Measurements from ENCODE around the gene ATG7.

DNA sequence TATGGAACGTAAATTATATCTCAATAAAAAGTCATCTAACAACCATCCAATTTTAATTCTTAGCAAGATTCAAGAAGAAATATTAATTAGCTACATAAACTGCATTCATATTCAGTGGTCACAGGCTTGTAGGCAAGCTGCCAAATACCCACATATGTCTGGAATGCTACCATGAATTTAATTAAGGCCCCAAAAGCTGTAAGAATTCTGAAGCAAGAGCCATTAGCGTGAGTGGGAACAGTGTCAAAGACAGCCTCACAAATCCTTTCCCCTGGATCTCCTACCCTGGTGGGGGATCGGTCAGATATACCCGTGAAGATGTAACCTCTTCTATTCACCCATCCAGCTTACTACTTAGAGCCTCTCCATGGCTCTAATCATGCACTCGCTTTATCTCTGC is 40.0 kb downstream of the ATG7 start:
- TF ChIP-seq, protein P1, sequence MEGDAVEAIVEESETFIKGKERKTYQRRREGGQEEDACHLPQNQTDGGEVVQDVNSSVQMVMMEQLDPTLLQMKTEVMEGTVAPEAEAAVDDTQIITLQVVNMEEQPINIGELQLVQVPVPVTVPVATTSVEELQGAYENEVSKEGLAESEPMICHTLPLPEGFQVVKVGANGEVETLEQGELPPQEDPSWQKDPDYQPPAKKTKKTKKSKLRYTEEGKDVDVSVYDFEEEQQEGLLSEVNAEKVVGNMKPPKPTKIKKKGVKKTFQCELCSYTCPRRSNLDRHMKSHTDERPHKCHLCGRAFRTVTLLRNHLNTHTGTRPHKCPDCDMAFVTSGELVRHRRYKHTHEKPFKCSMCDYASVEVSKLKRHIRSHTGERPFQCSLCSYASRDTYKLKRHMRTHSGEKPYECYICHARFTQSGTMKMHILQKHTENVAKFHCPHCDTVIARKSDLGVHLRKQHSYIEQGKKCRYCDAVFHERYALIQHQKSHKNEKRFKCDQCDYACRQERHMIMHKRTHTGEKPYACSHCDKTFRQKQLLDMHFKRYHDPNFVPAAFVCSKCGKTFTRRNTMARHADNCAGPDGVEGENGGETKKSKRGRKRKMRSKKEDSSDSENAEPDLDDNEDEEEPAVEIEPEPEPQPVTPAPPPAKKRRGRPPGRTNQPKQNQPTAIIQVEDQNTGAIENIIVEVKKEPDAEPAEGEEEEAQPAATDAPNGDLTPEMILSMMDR (IDR thresholded peaks at IDR 0.05; ENCODE audit: poor library complexity), result no peak
- no peak for TF ChIP-seq EZH2 (IDR thresholded peaks at IDR 0.05; ENCODE audit: borderline replicate concordance)

Data from hepatocyte (in vitro differentiated cells).